Lower leg skin (tissue), 3 donors: ENCODE measurements around the gene LNX1.

ENCODE experiments used
- CTCF ChIP-seq, 3 donors: fragments of 450-650 bp; IDR thresholded peaks; one replicate each; pipeline ENCODE4 v1.5.1; 2016; ENCODE audit warnings: antibody characterized with exemption in 3 of 3, mild to moderate bottlenecking in 3 of 3, moderate library complexity in 2 of 3
- POLR2A ChIP-seq, 2 donors: fragments of 450-650 bp; IDR thresholded peaks; one replicate each; pipeline ENCODE4 v1.6.1; 2016 to 2017; ENCODE audit warnings: antibody characterized with exemption in 2 of 2, mild to moderate bottlenecking in 1 of 2, moderate library complexity in 1 of 2

GRCh38 chr4:53510321-53510720 lies 81.0 kb downstream of the LNX1 start:
- TF ChIP-seq POLR2A (IDR thresholded peaks at IDR 0.05) (no peak), CTCF (IDR thresholded peaks at IDR 0.05) (no peak)
